Urinary bladder (tissue), 4 donors: Measurements from ENCODE around the gene PANK1. TPM values are rescaled to one million over a fixed set of nuclear protein-coding genes. Genes with fewer than 3 reads are reported as not detected.

ENCODE experiments used
- DNase-seq: peaks from one replicate; pipeline ENCODE4 v3.0.0-alpha.2; 2015; ENCODE audit errors: extremely low spot score
- H3K27ac ChIP-seq: one replicate; pipeline ENCODE4 v1.5.1; 2013; ENCODE audit warnings: low read depth, mild to moderate bottlenecking, moderate library complexity
- H3K36me3 ChIP-seq: one replicate; pipeline ENCODE4 v1.6.1; 2013; ENCODE audit warnings: mild to moderate bottlenecking, moderate library complexity; ENCODE audit not compliant: insufficient read depth
- H3K4me1 ChIP-seq: one replicate; pipeline ENCODE4 v1.6.1; 2013; ENCODE audit warnings: mild to moderate bottlenecking, moderate library complexity; ENCODE audit not compliant: insufficient read depth
- H3K4me3 ChIP-seq: one replicate; pipeline ENCODE4 v1.5.1; 2013; ENCODE audit warnings: low read depth, low read length
- WGBS: extraction: QIAGEN DNeasy Blood & Tissue Kit; methylation state at CpG from one replicate; pipeline ENCODE4 v1.1.7; 2013; 5-methylcytosine and 5-hydroxymethylcytosine counted together
- polyA plus RNA-seq: library from polyadenylated mRNA; stranded (reverse); fragments of 200-250 nt; gene quantifications from one replicate; pipeline ENCODE4 v1.2.3, GENCODE V29; 2013
- total RNA-seq: library from RNA; depleted of rRNA; stranded (reverse); fragments of >200 nt; gene quantifications from one replicate; pipeline ENCODE4 v1.2.3, GENCODE V29; 2014
- donor health status: healthy with polysubstance abuse.
- donor health status: healthy.

Gene PANK1
- total and polyA plus RNA-seq, 2 donors, result 2.5 to 11.6 TPM

DNA sequence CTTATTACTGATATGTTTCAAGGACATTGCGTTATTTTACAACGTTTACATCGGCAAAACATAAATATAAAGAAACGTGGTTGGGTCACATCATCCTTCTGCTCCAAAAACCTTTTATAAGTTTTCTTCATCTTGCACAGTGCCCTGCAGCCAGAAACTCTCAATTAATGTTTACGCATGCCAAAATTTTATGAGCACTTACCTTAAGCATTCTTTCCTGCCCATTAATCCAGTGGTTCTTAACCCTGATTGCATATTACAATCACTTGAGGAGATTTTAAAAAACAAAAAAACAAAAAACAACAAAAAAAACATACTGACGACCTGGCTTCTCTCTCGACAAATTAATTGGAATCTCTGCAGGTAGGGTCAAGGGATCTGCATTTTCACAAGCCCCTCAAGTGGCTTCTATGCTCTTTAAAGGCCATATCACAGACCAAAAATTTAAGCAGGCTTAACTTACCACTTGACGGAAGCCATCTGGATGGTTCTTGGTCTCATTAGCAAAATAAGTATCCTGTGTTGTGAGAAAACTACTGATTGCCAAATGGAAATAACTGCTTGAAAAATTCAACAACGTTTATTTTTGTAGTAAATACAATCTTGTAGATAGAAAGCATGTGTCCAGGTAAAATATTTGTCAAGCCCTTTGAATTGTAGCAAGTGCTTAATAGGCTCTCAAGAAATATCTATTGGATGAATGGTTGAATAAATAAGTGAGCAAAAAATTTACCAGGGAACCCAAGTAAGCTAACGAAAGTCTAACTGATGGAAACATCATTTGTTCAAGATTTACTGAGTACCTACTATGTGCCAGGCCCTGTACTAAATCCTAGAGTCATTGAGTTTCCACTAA, 78.7 kb downstream of the PANK1 start:
- DNase-seq, result no peak

DNA sequence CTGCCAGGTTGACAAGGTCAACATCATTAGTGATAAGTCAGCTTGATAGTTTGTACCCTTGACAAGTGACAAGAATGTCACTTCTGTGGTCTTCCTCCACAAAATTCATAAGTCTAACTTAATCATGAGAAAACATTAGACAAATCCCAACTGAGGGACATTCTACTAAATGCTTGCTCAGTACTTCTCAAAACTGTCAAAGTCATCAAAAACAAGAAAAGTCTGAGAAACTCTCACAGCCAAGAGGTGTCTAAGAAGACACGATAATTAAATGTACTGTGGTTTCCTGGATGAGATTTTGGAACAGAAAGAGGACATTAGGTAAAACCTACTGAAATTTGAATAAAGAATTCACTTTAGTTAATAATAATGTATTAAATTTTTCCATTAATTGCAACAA, 79.9 kb downstream of the PANK1 start:
- no peak for DNase-seq
- Histone ChIP-seq H3K4me1 (no peaks in the 10 kb centered on the region), H3K36me3 (no peaks in the 10 kb centered on the region), H3K4me3 (no peak overlapping the region), H3K27ac (no peak overlapping the region)
- WGBS, result 80% methylated on average over 1 of the region's 1 CpG

More for the DNA sequence above, 78.7 kb downstream of the PANK1 start:
- Histone ChIP-seq H3K36me3 (no peaks in the 10 kb centered on the region), H3K27ac (no peak overlapping the region), H3K4me1 (no peaks in the 10 kb centered on the region), H3K4me3 (no peak overlapping the region)
- 38% methylated on average over 10 of the region's 10 CpGs for WGBS

DNA sequence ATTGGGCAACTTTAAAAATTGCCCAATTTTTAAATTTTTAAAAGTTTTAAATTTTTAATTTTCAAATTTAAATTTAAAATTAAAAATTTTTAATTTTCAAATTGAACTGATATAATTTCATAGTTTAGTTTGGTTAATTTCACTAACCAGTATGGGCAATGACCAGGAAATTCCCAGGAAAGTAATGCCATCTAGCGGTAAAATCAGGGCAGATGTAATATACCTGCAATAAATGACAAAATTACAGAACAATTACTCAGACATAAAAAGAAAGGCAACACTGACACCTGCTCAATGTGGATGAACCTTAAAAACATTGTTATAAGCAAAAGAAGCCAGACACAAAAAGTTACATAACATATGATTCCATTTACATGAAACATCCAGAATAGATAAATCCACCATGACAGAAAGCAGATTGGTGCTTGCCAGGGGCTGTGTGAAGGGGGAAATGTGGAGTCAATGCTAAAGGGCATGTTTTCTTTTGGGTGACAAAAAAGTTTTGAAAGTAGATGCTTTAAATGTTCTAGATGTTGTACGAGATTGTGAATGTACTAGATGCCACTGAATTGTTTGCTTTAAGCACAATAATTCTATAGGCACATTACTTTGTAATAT, 81.1 kb downstream of the PANK1 start:
- Histone ChIP-seq H3K4me3 (no peak overlapping the region), H3K4me1 (no peaks in the 10 kb centered on the region), H3K36me3 (no peaks in the 10 kb centered on the region), H3K27ac (no peak overlapping the region)
- 13% methylated on average over 2 of the region's 2 CpGs for WGBS
- DNase-seq, result no peak

DNA sequence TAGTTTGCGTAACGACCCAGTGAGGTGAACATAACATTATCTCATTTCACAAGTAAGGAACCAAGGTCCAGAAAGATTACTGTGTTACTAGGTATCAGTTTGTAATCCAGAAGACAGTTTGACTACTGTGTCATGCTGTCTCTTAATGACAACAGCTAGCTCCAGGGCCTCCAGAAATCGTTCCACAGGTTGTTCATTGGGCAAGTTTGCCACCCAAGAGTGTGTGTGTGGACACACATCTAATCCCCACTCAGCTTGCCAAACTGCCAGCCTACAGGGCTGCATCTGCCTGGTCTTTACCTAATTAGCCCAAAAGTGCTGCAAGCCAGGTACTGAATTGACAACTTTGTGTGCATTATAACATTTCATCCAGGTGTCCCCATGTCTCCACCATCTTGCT, 81.7 kb downstream of the PANK1 start:
- DNase-seq, result no peak
- H3K4me3 ChIP-seq, result no peak overlapping the region
- no peaks in the 10 kb centered on the region for H3K36me3 ChIP-seq
- no peak overlapping the region for H3K27ac ChIP-seq
- no peaks in the 10 kb centered on the region for H3K4me1 ChIP-seq
- WGBS, result 96% methylated on average over 3 of the region's 3 CpGs

DNA sequence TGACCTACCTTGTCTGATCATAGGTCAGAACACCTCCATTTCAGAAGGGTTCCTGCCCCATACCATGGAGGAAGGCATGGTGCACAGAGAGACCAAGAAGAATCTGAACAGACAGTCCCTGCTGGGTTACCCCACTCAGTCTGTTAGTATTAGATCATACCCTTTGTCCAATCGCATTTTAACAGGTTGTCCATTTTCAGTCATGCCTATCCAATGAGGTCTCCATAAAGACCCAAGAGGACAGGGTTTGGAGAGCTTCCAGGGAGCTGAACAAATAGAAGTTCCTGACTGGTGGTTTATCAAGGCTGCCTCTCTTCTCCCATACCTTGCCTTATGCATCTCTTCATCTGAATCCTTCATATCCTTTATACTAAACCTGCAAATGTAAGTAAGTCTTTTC, 88.4 kb downstream of the PANK1 start:
- 88% methylated on average over 1 of the region's 1 CpG for WGBS

GRCh38 chr10:89555688-89556445, 89.2 kb downstream of the PANK1 start:
- Histone ChIP-seq H3K27ac (no peak overlapping the region), H3K36me3 (no peaks in the 10 kb centered on the region), H3K4me3 (no peak overlapping the region), H3K4me1 (no peaks in the 10 kb centered on the region)
- DNase-seq, result no peak
- WGBS, result 83% methylated on average over 7 of the region's 7 CpGs

More for the DNA sequence above, 88.4 kb downstream of the PANK1 start:
- Histone ChIP-seq H3K36me3 (no peaks in the 10 kb centered on the region), H3K4me1 (no peaks in the 10 kb centered on the region), H3K4me3 (no peak overlapping the region), H3K27ac (no peak overlapping the region)
- DNase-seq, result no peak

- H3K4me3 ChIP-seq, result no peak overlapping the region
- 78% methylated on average over 1 of the region's 1 CpG for WGBS
- no peak for DNase-seq
- H3K4me1 ChIP-seq, result no peaks in the 10 kb centered on the region
- no peaks in the 10 kb centered on the region for H3K36me3 ChIP-seq
- no peak overlapping the region for H3K27ac ChIP-seq
Measured at GRCh38 chr10:89554433-89554832, 90.6 kb downstream of the PANK1 start.

- DNase-seq, result no peak
- 62% methylated on average over 5 of the region's 5 CpGs for WGBS
- Histone ChIP-seq H3K4me3 (no peak overlapping the region), H3K4me1 (no peaks in the 10 kb centered on the region), H3K27ac (no peak overlapping the region), H3K36me3 (no peaks in the 10 kb centered on the region)
Measured at GRCh38 chr10:89553064-89553734, 91.8 kb downstream of the PANK1 start.

DNA sequence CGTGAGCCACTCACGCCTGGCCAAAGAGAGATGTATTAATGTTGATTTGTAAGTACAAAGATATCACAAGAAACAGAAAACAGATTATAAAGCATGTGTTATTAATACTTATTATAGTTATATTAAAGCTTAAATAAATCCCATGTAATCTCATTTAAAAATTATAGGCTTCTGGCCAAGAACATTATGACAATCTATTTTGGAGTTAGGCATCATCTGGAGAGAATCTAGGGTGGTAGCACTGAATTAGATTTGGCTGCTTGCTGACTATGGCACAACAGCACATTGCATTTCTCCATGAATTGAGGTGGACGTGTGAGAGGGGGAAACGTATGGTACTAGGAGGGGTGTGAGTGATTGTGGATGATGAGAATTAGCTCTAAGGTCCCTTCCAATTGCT, 92.8 kb downstream of the PANK1 start:
- Histone ChIP-seq H3K36me3 (no peaks in the 10 kb centered on the region), H3K4me3 (no peak overlapping the region), H3K27ac (no peak overlapping the region), H3K4me1 (no peaks in the 10 kb centered on the region)
- DNase-seq, result no peak
- WGBS, result 82% methylated on average over 4 of the region's 4 CpGs

- no peak for DNase-seq
- 49% methylated on average over 5 of the region's 5 CpGs for WGBS
- no peaks in the 10 kb centered on the region for H3K4me1 ChIP-seq
- H3K4me3 ChIP-seq, result no peak overlapping the region
- H3K27ac ChIP-seq, result no peak overlapping the region
- no peaks in the 10 kb centered on the region for H3K36me3 ChIP-seq
Measured at GRCh38 chr10:89550509-89550908, 94.5 kb downstream of the PANK1 start.

DNA sequence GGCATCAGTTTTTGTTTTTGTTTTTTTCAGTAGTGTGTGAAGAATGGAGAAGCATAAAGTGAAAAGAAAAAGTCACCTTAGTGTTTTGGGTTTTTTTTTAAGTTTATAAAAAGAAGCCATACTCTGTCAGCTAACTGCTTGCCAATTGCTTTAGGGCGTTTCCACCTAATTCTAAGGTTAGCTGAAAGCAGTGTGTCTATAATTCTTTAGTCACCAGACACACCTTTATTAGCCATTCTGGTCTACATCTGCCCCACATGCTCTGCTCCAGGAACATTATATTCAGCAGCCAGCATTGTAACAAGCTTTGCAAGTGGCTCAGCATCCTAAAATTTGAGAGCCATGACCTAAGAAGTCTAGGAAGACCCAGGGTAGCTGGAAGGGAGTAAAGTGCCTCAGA, 95.5 kb downstream of the PANK1 start:
- 78% methylated on average over 1 of the region's 1 CpG for WGBS
- Histone ChIP-seq H3K36me3 (no peaks in the 10 kb centered on the region), H3K4me1 (no peaks in the 10 kb centered on the region), H3K4me3 (no peak overlapping the region), H3K27ac (no peak overlapping the region)
- DNase-seq, result no peak

DNA sequence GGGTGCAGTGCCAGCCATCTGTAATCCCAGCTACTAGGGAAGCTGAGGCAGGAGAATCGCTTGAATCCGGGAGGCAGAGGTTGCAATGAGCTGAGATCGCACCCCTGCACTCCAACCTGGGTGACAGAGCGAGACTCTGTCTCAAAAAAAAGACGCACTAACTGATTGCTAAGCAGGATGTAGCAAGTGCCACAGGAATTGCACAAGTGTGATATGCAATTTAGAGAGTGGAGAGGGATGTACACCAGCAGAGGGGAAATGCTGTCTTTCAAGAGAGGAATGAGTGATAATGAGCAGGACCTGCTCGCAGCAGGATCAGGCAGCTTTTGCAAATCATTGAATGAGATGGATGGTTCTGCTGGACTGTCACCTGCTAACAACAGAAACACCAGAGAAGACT, 96.4 kb downstream of the PANK1 start:
- Histone ChIP-seq H3K27ac (no peak overlapping the region), H3K4me1 (no peaks in the 10 kb centered on the region), H3K4me3 (no peak overlapping the region), H3K36me3 (no peaks in the 10 kb centered on the region)
- WGBS, result 88% methylated on average over 6 of the region's 6 CpGs
- no peak for DNase-seq

DNA sequence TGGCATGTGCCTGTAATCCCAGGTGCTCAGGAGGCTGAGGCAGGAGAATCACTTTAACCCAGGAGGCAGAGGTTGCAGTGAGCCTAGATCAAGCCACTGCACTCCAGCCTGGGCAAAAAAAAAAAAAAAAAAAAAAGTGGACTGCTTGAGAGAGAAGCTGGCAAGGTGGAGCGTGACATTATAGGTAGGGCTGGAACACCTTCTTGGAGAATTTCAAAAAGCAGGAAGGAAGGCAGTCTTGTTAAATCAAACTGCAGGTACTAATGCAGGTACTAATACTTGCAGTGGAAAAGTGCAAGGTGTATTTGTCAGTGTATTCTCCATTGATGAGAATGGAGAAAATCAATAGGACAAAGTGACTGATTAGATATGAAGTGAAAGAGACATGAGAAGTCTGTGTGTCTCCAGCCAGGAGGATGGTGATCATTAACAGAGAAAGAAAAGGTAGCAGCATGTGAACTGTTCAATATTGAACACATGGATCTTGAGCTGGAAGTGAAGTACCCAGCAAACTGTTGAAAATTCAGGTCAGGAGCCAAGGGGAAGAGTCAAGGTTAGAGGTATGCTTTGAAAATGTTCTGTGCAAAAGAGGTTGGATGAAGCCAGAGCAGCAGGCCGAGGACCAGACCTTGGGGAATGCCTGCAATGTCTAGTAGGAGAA, 97.1 kb downstream of the PANK1 start:
- no peaks in the 10 kb centered on the region for H3K36me3 ChIP-seq
- no peak for DNase-seq
- H3K27ac ChIP-seq, result no peak overlapping the region
- WGBS, result 88% methylated on average over 2 of the region's 2 CpGs
- H3K4me3 ChIP-seq, result no peak overlapping the region
- H3K4me1 ChIP-seq, result no peaks in the 10 kb centered on the region
